Effector memory CD8-positive, alpha-beta T cell (primary cell): ENCODE results near the gene FBXO22.
A peak's percentile ranks its signal among the peaks of the same experiment; 100 is the strongest.
"Not testable (repeated sequence)": the region's sequence is repeated elsewhere in the genome, so short reads cannot be mapped to it uniquely, and the experiment has no call there.

Source experiments
- ATAC-seq: fragments of 150-1000 bp; cut with Tn5 transposase; replicated peaks from 2 replicates; pipeline ENCODE4 v1.10.0; 2021; ENCODE audit warnings: mild to moderate bottlenecking, moderate library complexity
- DNase-seq, 3 experiments: peaks; one replicate each; pipeline ENCODE4 v3.0.0; 2021
- H3K27ac Mint-ChIP-seq, 2 donors: one replicate each; pipeline ENCODE4 v1.8.0; 2022; ENCODE audit warnings: mild to moderate bottlenecking in 2 of 2, mixed read lengths in 2 of 2, moderate library complexity in 2 of 2
- H3K27me3 Mint-ChIP-seq, 2 donors: one replicate each; pipeline ENCODE4 v1.8.0; 2022; ENCODE audit warnings: mixed read lengths in 2 of 2
- H3K36me3 Mint-ChIP-seq: one replicate; pipeline ENCODE4 v1.8.0; 2022; ENCODE audit warnings: mild to moderate bottlenecking, moderate library complexity, mixed read lengths; ENCODE audit not compliant: insufficient read depth
- H3K4me1 Mint-ChIP-seq, 2 donors: one replicate each; pipeline ENCODE4 v1.8.0; 2022; ENCODE audit warnings: low read depth in 2 of 2, mixed read lengths in 2 of 2
- H3K4me3 Mint-ChIP-seq, 2 donors: one replicate each; pipeline ENCODE4 v1.8.0; 2022; ENCODE audit warnings: mild to moderate bottlenecking in 2 of 2, mixed read lengths in 2 of 2, moderate library complexity in 2 of 2
- H3K9me3 Mint-ChIP-seq, 2 donors: one replicate each; pipeline ENCODE4 v1.8.0; 2022; ENCODE audit warnings: mixed read lengths in 2 of 2
- total RNA-seq, 9 experiments: gene quantifications; one replicate each; lab custom pipeline; 2026; lab: John Stamatoyannopoulos, UW

Gene FBXO22
- 6.0 to 60.9 (median 36.0) reads per million in 9 experiments for total RNA-seq

DNA sequence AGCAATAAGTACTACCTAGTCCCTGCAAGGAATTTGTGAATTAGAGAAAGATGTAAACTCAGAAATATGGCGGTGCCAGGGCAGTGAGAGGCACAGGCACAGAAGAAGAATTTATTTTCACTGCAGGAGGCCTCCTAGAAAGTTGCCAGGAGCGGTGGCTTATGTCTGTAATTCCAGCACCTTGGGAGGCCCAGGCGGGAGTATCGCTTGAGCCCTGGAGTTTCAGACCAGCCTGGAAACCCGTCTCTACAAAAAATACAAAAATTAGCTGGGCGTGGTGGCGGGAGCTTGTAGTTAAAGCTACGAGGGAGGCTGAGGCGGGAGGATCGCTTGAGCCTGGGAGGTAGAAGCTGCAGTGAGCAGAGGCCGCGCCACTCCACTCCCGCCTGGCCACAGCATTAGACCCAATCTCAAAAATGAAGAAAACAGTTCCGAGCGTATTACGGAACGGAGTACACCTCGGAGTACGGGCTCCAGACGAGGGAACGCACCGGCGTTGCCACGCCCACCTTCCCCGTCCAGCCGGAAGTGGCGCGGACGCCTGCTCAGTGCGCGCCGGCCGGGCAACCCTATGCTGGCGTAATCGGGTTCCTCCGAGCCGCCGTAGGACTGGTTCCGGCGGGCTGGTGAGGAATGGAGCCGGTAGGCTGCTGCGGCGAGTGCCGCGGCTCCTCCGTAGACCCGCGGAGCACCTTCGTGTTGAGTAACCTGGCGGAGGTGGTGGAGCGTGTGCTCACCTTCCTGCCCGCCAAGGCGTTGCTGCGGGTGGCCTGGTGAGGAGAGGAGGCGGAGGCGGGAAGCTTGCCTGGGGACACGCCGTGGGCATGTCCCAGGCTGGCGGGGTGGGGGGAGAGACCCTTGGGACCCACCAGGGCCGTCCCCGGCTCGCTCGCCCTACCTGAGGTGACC, at the start of gene FBXO22:
Gene FBXO22 (plus strand): TSS at position 548 of the 909 bp plus-strand sequence. CDS start 86 bp downstream, at position 634.
- DNase-seq (peak; percentile 85 to 88 (median 87)), ATAC-seq (peak; percentile 91)
- Mint-ChIP-seq H3K4me3 (peak within 1 kb of the TSS; percentile 85 to 98), H3K36me3 (peaks cover 24% of the 10 kb centered on the region), H3K27me3 (no peaks in the 10 kb centered on the region), H3K4me1 (peaks cover 15 to 16% of the 10 kb centered on the region in 2 donors), H3K27ac (peak within 1 kb of the TSS; percentile 91 to 95), H3K9me3 (no peaks in the 10 kb centered on the region)

DNA sequence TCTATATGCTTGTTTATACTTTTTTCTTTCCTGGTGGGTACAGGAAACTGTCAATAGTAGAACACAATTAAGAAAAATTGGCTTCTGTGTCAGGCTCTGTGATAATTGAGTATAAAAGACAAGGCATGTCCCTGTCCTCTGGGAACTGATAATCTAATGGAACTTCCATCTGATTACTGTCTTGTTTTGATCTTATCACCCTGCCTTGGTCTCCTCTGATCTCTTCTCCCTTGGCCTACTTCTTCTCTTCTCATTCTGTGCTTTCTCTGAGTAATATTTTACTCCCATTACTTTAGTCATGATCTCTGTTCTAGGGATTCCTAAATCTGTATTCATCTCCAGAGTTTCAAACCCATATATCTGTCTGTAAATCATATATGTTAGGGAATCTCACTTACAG, 45.8 kb upstream of the FBXO22 start:
- peaks cover 12 to 28% of the 10 kb centered on the region in 2 donors for H3K4me1 Mint-ChIP-seq
- no peaks in the 10 kb centered on the region for H3K9me3 Mint-ChIP-seq
- no peak for DNase-seq
- peaks cover 35% of the 10 kb centered on the region for H3K36me3 Mint-ChIP-seq
- H3K4me3 Mint-ChIP-seq = no peak overlapping the region
- no peak for ATAC-seq
- H3K27ac Mint-ChIP-seq = peak overlapping the region in 1 of 2 donors; percentile 3
- H3K27me3 Mint-ChIP-seq = no peaks in the 10 kb centered on the region

DNA sequence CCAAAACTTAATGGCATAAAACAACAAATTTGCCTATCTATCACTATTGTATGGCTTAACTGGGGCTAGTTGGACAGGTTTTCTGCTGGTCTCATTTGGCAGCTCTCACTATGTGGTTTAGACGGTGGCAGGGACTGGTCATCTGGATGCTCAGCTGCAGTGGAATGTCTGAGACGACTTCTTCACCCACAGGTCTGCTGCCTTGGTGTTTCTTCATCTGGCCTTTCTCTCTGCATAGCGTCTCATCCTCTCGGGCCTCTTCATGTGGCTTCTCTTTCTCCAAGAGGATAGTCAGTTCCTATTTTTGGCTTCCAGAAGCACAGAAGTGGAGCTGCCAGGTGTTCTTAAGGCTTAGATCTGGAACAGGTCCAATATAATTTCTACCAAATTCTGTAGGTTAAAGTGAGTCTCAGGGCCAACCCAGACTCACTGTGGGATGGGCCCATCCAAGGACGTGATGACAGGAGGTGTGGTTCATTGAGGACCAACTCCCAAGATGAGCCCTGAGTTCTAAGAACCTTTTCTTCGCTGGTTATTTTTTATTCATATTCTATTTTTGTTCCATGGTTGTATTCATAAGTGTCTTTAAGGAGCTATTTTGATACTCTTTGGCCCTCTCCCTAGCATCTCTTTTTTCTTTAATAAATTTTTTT, 41.8 kb upstream of the FBXO22 start:
- Mint-ChIP-seq H3K27me3 (no peaks in the 10 kb centered on the region), H3K4me3 (no peak overlapping the region), H3K4me1 (peaks cover 13 to 34% of the 10 kb centered on the region in 2 donors), H3K27ac (no peak overlapping the region), H3K36me3 (peaks cover 28% of the 10 kb centered on the region), H3K9me3 (no peaks in the 10 kb centered on the region)
- DNase-seq (no peak), ATAC-seq (no peak)

DNA sequence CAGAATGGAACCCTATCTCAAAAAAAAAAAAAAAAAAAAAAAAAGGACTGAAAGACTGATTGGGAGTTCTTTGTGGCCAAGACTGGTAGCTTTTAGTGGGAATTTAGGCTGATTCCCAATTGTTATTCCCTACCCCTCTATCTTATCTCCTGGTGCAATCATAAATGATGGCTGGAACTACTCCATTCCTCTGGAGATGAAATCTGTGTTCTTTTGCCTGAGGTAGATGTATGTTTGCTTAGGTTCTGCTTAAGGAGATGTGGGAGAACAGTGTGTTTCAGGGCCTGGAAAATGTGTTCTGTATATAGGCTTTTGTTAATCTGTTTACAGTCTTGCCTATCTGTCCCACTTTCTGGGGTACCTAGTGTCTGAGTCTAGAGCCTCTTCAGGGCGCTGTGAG, 40.9 kb upstream of the FBXO22 start:
- Mint-ChIP-seq H3K9me3 (no peaks in the 10 kb centered on the region), H3K27ac (no peak overlapping the region), H3K4me1 (peaks cover 15 to 41% of the 10 kb centered on the region in 2 donors), H3K4me3 (no peak overlapping the region), H3K36me3 (peaks cover 28% of the 10 kb centered on the region), H3K27me3 (no peaks in the 10 kb centered on the region)
- DNase-seq = no peak
- no peak for ATAC-seq

DNA sequence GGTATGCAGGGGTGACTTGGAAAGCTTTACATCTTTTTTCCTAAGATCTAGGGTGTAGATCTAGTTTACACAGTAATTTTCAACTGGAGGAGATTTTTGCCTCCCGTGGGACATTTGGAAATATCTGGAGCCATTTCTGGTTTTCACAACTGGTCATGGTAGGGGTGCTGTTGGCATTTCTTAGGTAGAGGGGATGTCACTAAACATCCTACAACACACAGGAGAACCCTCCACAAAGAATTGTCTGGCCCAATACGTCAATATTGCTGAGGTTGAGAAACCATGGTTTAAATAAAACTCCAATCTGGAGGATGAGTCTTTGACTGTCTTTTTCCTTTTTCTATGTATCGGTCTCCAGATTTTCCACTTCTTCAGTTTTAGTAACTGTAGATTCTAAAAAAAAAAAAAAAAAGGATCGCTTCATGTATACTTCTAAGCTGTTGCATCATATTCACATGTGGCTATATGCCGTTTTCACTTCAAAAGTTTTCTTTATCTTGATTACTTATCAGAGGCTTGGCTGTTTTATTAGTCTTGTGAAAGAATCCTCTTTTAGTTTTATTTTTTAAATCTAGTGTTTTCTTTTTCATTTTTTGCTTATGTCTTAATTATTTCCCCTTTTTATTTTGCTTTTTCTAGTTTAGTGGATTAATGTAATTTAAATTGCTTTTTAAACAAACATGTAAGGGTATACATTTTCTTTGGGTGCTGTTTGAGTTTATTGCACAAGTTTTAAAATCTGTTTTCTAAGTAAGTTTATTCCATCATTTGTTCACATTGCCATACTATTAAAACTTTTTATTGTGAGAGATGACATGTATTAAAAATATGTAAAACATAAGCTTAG, 39.2 kb upstream of the FBXO22 start:
- ATAC-seq = no peak
- Mint-ChIP-seq H3K4me3 (no peak overlapping the region), H3K27me3 (no peaks in the 10 kb centered on the region), H3K4me1 (peaks cover 10 to 30% of the 10 kb centered on the region in 2 donors), H3K27ac (no peak overlapping the region), H3K9me3 (no peaks in the 10 kb centered on the region), H3K36me3 (peaks cover 31% of the 10 kb centered on the region)
- no peak for DNase-seq

DNA sequence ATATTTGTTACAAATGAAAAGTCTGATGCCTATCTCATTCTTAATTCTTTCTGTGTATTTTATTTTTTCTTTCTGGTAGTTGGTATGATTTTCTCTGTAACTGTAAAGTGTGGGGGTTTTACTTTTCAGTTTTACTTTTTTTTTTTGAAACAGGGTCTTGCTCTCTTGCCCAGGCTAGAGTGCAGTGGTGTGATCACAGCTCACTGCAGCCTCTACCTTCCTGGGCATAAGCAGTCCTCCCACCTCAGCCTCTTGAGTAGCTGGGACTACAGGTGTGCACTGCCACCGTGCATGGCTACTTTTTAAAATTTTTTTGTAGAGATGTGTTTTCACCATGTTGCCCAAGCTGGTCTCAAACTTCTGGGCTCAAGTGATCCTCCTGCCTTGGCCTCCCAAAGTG, 37.6 kb upstream of the FBXO22 start:
- peak overlapping the region in 1 of 2 donors; percentile 62 for H3K27ac Mint-ChIP-seq
- H3K27me3 Mint-ChIP-seq, ATAC-seq, H3K9me3 Mint-ChIP-seq, H3K4me3 Mint-ChIP-seq, DNase-seq: not testable (repeated sequence)
- H3K4me1 Mint-ChIP-seq = peaks cover 10 to 21% of the 10 kb centered on the region in 2 donors
- H3K36me3 Mint-ChIP-seq = peaks cover 31% of the 10 kb centered on the region

DNA sequence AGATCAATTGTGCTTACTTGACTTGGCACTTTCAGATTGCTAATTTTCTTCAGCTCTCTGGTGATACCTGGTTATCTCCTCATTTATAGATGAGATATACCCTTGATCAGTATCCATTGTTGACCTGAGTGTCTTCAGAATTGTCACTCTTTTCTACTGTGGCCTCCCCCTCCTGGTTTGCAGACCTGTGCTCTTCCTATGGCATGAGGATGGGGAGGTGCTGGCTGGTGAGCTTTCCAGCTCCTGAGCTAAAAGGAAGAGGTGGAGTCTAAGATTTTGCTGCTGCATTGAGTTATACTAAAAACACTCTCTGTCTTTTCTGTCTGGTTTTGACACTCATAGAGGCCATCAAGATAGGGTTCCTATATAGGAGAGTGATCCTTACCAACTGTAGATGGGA, 36.8 kb upstream of the FBXO22 start:
- ATAC-seq = no peak
- H3K4me1 Mint-ChIP-seq = peaks cover 10 to 21% of the 10 kb centered on the region in 2 donors
- no peak overlapping the region for H3K4me3 Mint-ChIP-seq
- peak overlapping the region in 1 of 2 donors; percentile 62 for H3K27ac Mint-ChIP-seq
- no peaks in the 10 kb centered on the region for H3K9me3 Mint-ChIP-seq
- DNase-seq = no peak
- H3K27me3 Mint-ChIP-seq = no peaks in the 10 kb centered on the region
- H3K36me3 Mint-ChIP-seq = peaks cover 28% of the 10 kb centered on the region

DNA sequence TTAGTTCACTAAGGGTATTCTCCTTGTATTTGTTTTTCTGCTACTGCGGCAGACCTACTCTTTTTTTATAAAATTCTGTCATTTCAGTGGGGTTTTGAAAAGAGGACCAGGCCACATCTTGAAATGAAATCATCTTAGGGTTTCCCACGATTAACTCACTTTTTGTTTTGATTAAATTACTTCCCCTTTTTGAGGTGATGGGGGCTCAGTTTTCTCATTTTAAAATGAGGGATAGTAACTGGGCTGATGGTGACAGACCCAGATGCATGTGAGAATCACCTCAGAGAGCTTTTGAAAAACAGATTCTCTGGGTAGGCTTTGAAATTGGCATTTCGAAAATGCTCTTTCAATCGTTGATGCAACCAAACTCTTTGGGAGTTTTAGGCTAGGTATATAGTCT, 36.2 kb upstream of the FBXO22 start:
- Mint-ChIP-seq H3K4me3 (no peak overlapping the region), H3K4me1 (peaks cover 10 to 21% of the 10 kb centered on the region in 2 donors), H3K27ac (no peak overlapping the region), H3K36me3 (peaks cover 24% of the 10 kb centered on the region), H3K27me3 (no peaks in the 10 kb centered on the region), H3K9me3 (no peaks in the 10 kb centered on the region)
- ATAC-seq (no peak), DNase-seq (no peak)

DNA sequence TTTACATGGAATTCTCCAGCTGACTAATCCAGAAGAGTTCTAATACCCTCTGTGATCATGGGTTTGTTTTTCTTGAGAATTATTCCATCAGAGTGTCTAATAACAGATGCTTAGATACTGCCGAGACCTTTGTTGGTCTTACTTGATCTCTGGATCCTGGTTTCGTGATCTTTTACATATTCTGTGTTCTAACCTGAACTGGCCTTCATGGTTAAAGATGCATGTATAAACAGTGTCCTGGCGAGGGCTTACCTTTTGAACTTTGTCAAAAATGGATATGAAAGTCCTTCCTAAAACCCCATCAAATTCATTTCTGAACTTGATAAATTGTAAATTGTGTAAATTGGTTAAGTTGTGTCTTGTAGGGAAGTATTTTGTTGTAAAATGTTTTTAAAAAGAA, 35.7 kb upstream of the FBXO22 start:
- Mint-ChIP-seq H3K4me3 (no peak overlapping the region), H3K9me3 (no peaks in the 10 kb centered on the region), H3K4me1 (peaks cover 10 to 21% of the 10 kb centered on the region in 2 donors)

DNA sequence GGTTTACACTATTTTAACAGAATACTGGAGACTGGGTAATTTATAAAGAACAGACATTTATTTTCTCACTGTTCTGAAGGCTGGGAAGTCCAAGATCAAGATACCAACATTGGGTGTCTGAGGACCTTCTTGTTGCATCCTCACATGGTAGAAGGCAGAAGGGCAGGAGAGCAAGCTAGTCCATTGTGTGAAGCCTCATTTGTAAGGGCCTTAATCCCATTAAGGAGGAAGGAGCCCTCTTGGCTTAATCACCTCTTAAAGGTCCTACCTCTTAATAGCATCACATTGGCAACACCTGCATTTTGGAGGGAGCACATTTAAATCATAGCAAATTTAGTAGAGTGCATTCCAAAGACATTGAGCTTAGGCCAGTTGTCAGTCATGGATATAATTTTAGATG, 34.2 kb upstream of the FBXO22 start:
- peaks cover 14 to 24% of the 10 kb centered on the region in 2 donors for H3K4me1 Mint-ChIP-seq
- no peak overlapping the region for H3K4me3 Mint-ChIP-seq
- H3K27me3 Mint-ChIP-seq = no peaks in the 10 kb centered on the region
- no peak for ATAC-seq
- H3K27ac Mint-ChIP-seq = peak overlapping the region in 1 of 2 donors; percentile 50
- peaks cover 30% of the 10 kb centered on the region for H3K36me3 Mint-ChIP-seq
- no peaks in the 10 kb centered on the region for H3K9me3 Mint-ChIP-seq
- DNase-seq = no peak

More for the DNA sequence above, 35.7 kb upstream of the FBXO22 start:
- Mint-ChIP-seq H3K27ac (peak overlapping the region in 1 of 2 donors; percentile 60), H3K36me3 (peaks cover 25% of the 10 kb centered on the region), H3K27me3 (no peaks in the 10 kb centered on the region)
- DNase-seq = no peak
- no peak for ATAC-seq

DNA sequence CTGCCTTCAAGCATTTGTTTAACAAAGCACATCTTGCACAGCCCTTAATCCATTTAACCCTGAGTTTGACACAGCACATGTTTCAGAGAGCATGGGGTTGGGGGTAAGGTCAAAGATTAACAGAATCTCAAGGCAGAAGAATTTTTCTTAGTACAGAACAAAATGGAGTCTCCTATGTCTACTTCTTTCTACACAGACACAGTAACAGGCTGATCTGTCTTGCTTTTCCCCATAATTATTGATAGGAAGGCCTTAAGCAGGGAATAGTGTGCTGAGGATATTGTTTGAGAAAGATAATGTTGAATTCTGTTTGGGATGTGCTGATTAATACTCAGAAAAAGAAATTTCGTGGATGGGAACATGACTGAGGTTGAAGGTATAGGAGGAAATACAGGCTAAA, 32.1 kb upstream of the FBXO22 start:
- not testable (repeated sequence) for ATAC-seq, H3K27ac Mint-ChIP-seq, H3K4me3 Mint-ChIP-seq, H3K27me3 Mint-ChIP-seq, H3K9me3 Mint-ChIP-seq, DNase-seq
- Mint-ChIP-seq H3K36me3 (peaks cover 47% of the 10 kb centered on the region), H3K4me1 (peaks cover 8 to 22% of the 10 kb centered on the region in 2 donors)

DNA sequence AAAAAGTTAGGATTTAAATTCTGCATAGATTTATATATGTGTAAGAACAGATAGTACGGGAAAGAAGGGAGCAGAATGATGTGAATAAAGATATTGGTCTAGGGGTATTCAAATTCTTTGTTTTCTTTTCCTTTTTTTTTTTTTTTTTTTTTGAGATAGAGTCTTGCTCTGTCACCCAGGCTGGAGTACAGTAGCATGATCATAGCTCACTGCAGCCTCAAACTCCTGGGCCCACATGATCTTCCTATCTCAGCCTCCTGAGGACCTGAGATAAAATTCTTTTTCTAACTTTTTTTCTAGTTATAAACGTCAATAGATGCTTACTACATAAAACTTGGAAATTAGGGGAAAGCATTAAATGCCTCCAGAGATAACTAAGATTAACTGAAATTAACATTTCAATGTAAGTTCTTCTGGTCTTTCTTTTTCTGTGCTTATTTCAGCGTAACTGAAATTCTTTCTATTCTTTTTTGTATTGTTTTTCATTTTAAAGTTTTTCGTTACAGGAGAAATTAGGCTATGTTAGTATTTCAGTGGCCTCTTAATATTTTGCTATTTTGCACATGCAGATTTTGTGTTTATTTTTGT, 31.2 kb upstream of the FBXO22 start:
- ATAC-seq (no peak), DNase-seq (no peak)
- H3K27me3 Mint-ChIP-seq = no peaks in the 10 kb centered on the region
- peaks cover 56% of the 10 kb centered on the region for H3K36me3 Mint-ChIP-seq
- H3K9me3 Mint-ChIP-seq = no peaks in the 10 kb centered on the region
- H3K27ac Mint-ChIP-seq = no peak overlapping the region
- peaks cover 6 to 13% of the 10 kb centered on the region in 2 donors for H3K4me1 Mint-ChIP-seq
- H3K4me3 Mint-ChIP-seq = no peak overlapping the region

DNA sequence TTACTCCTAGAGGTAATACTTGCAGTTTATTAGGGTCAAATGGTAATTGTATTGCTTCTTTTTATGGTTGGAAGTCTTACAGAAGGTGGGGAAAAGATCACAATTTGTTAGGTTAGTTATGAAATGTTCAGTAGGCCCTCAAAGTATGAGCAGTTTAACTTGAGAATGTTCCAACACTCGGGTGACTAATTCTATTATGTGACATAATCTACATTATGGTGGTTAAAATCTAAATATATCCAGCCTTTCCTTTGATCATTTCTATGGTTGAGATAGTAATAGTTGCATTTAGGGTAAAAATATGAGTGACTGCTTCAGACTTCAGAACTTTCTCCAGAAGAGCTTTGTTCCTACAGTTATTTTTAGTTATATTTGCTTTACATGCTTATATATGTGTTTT, 19.6 kb upstream of the FBXO22 start:
- ATAC-seq = no peak
- Mint-ChIP-seq H3K27ac (no peak overlapping the region), H3K4me1 (peaks cover 0 to 3% of the 10 kb centered on the region in 2 donors)

More for the DNA sequence above, 19.6 kb upstream of the FBXO22 start:
- Mint-ChIP-seq H3K27me3 (no peaks in the 10 kb centered on the region), H3K36me3 (peaks cover 31% of the 10 kb centered on the region), H3K9me3 (no peaks in the 10 kb centered on the region), H3K4me3 (no peak overlapping the region)
- no peak for DNase-seq
